HG02840 (cell line): ENCODE measurements around the gene COL27A1.
"Not testable (repeated sequence)": the region's sequence is repeated elsewhere in the genome, so short reads cannot be mapped to it uniquely, and the experiment has no call there.

Experiments
- ATAC-seq: cut with Tn5 transposase; IDR thresholded peaks from one replicate; pipeline ENCODE4 v1.9.1; 2021; ENCODE audit warnings: mild to moderate bottlenecking, moderate library complexity, moderate number of reproducible peaks; ENCODE audit not compliant: unreplicated experiment, low FRiP score

COL27A1 gene

GRCh38 chr9:114122136-114123027 is 33.0 kb upstream of the COL27A1 start:
- no peak for ATAC-seq

GRCh38 chr9:114123031-114123977 is 32.0 kb upstream of the COL27A1 start:
- no peak for ATAC-seq

- ATAC-seq: no peak
Observed at GRCh38 chr9:114124138-114124537, 31.2 kb upstream of the COL27A1 start.

- ATAC-seq: no peak
Observed at GRCh38 chr9:114124666-114125475, 30.5 kb upstream of the COL27A1 start.

- ATAC-seq: no peak
Observed at GRCh38 chr9:114125476-114126013, 29.8 kb upstream of the COL27A1 start.

- no peak for ATAC-seq
Observed at GRCh38 chr9:114126247-114127060, 28.9 kb upstream of the COL27A1 start.

- not testable (repeated sequence) for ATAC-seq
Observed at GRCh38 chr9:114128759-114129158, 26.6 kb upstream of the COL27A1 start.

GRCh38 chr9:114130141-114130540 is 25.2 kb upstream of the COL27A1 start:
- ATAC-seq: no peak

- ATAC-seq: no peak
Observed at GRCh38 chr9:114130624-114131277, 24.6 kb upstream of the COL27A1 start.

- no peak for ATAC-seq
Observed at GRCh38 chr9:114131808-114132549, 23.4 kb upstream of the COL27A1 start.

GRCh38 chr9:114132550-114132918 is 22.8 kb upstream of the COL27A1 start:
- ATAC-seq: no peak

GRCh38 chr9:114134827-114135396 is 20.4 kb upstream of the COL27A1 start:
- ATAC-seq: no peak

GRCh38 chr9:114137831-114138230 is 17.5 kb upstream of the COL27A1 start:
- ATAC-seq: no peak

GRCh38 chr9:114138552-114138971 is 16.8 kb upstream of the COL27A1 start:
- ATAC-seq: no peak

- ATAC-seq: no peak
Observed at GRCh38 chr9:114139071-114139470, 16.3 kb upstream of the COL27A1 start.

GRCh38 chr9:114140401-114140800 is 14.9 kb upstream of the COL27A1 start:
- no peak for ATAC-seq

- no peak for ATAC-seq
Observed at GRCh38 chr9:114140850-114141249, 14.5 kb upstream of the COL27A1 start.
